Choroid plexus epithelial cell (primary cell): ENCODE results near the gene VWA2.

Experiments used
- DNase-seq: peaks from one replicate; pipeline ENCODE4 v3.0.0-alpha.2; 2010; ENCODE audit warnings: low read depth
- H3K4me3 ChIP-seq: 2 replicates; pipeline ENCODE4 v1.5.1; 2011; ENCODE audit warnings: low read depth, mild to moderate bottlenecking, control low read depth, low read length, moderate library complexity
- TF ChIP-seq, protein P1 (sequence below): conservative IDR thresholded peaks from 2 replicates; pipeline ENCODE4 v1.5.1; 2011; ENCODE audit warnings: low read depth, mild to moderate bottlenecking, control low read depth, inconsistent platforms, low read length, moderate library complexity

VWA2 gene

DNA sequence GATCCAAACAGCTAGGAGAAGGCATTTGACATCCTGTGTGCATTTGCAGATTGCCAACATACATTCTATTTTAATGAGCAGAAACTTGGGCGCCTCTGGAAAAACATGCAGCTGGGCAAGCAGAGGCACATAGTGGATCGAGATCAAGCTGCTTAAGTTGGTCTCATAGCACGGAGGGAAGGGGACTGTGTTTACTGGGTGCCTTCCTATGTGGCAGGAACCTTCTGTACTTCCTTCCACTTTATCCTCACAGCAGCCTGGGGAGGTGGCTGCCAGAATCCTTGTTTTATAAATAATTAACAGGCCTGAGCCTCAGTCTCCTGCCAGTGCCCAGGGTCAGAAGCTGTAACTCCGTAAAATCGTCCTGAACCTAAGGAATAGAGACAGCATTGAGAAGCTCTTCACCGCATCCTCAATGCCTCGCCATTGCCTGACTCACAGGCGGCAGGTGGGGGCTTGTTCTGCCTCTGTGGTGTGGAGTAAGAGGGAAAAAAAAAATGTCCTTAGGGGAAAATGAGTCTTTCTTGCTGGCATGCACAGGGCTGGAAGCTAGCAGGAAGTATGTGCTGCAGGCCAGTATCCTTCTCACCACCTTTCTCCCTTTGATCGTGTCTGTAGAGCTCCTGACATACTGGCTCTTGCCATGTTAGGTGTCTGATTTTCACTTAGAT, 6.2 kb downstream of the VWA2 start:
- TF ChIP-seq, protein P1, sequence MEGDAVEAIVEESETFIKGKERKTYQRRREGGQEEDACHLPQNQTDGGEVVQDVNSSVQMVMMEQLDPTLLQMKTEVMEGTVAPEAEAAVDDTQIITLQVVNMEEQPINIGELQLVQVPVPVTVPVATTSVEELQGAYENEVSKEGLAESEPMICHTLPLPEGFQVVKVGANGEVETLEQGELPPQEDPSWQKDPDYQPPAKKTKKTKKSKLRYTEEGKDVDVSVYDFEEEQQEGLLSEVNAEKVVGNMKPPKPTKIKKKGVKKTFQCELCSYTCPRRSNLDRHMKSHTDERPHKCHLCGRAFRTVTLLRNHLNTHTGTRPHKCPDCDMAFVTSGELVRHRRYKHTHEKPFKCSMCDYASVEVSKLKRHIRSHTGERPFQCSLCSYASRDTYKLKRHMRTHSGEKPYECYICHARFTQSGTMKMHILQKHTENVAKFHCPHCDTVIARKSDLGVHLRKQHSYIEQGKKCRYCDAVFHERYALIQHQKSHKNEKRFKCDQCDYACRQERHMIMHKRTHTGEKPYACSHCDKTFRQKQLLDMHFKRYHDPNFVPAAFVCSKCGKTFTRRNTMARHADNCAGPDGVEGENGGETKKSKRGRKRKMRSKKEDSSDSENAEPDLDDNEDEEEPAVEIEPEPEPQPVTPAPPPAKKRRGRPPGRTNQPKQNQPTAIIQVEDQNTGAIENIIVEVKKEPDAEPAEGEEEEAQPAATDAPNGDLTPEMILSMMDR: no peak

DNA sequence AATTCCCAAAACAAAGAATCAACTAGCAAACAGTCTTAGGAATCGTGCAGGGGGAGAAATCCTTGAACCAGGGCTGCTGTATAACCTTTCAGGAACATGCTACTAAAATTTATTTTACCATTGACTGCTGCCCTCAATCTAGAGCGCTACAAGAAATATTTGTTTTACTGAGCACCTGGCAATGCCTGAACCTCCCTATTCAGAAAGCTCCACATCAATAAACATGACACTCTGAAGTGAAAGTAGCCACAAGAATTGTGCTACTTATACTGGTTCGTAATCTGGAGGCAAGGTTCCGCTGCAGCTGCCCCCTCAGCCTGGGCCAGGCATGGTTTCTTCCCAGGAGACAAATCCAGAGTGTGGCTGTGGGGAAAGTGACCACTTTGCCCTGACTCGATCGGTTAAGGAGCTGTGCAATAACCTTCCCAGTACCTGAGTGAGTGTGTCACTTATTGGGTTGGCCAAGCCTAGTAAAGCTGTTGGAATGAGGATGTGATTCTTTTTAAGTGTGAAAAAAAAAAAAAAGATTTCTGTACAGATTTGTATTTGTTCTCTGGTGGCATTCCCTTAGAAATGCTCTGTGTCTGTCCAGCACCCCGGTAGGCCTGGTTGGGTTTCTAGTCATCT, 7.7 kb downstream of the VWA2 start:
- TF ChIP-seq, protein P1: no peak
- no peak for DNase-seq
- H3K4me3 ChIP-seq: no peak overlapping the region

More for the DNA sequence above, 6.2 kb downstream of the VWA2 start:
- H3K4me3 ChIP-seq: no peak overlapping the region
- no peak for DNase-seq

DNA sequence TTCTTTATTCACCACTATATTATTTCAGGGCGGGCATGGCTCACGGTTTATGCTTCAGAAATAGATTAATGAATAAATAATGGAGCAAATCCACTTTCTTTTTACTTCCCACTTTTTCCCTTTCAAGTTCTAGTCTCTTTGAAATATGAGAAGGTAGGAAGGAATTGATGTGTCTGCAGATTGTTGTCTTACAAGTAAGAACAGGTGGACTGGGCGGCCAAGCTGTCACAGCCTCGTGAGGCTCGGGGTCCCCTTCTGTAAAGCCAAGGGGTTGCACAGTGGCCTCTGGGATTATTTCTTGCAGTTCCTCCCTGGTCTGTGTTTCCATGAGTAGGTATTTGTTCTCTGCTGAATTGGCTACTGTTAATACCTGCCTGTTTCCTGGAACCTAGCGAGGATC, 11.2 kb downstream of the VWA2 start:
- H3K4me3 ChIP-seq: no peak overlapping the region
- TF ChIP-seq, protein P1: no peak
- no peak for DNase-seq

DNA sequence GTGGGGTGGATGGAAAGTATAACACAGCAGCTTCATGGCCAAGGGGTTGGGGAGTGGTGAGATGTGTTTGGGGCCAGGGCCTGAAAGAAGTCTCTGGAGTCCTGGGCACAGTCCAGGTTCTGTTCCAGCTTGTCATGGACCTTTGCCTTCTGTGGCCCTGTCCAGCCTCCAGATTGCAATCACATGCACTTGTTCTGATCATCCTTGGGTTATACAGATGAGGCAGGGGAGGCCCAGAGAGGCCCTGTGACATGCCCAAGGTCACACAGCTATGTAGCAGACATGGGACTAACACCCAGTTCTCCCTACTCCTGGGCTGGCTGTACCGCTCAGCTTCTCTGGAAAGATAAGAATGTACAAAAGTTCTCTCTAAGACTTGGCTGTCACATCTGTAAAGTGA, 11.7 kb downstream of the VWA2 start:
- no peak for DNase-seq
- TF ChIP-seq, protein P1: no peak
- H3K4me3 ChIP-seq: no peak overlapping the region

DNA sequence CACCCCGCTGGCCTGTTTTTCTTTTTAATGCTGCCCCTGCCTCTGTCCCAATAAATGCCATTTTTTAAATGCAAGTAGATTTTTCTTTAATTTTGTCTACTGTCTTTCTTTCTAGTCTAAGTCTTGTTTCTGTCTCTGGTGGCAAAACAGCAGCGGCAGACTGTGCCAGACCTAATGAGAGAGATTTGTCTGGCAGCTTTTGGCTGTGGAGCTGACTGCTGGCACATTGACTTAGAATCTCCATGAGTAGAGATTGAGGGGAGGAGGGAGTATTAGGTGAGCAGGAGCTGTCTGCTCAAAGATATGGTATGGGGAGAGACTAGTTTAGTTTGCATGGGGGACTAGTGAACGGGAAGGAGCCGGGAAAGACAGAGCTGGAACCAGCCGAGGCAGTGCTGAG, 13.0 kb downstream of the VWA2 start:
- no peak overlapping the region for H3K4me3 ChIP-seq
- TF ChIP-seq, protein P1: no peak
- DNase-seq: no peak

DNA sequence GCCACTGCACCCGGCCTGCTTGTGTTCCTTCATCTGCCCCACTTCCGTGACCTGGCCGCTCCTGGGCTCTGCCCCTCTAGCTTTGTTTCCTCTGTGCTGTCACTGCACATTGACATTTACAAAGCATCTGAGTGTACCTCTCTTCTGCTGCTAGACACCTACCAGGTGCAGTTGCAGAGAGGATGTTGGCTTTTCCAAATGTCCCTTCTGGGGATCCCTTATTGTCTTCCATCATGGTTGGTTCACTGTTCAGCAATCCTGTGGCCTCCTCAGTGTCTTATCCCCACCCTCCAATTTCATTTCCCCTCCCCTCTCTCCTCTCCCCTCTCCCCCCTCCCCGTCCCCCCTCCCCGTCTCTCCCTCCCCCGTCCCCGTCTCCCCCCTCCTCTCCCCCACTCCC, 13.8 kb downstream of the VWA2 start:
- DNase-seq: no peak
- H3K4me3 ChIP-seq: no peak overlapping the region
- TF ChIP-seq, protein P1: no peak

DNA sequence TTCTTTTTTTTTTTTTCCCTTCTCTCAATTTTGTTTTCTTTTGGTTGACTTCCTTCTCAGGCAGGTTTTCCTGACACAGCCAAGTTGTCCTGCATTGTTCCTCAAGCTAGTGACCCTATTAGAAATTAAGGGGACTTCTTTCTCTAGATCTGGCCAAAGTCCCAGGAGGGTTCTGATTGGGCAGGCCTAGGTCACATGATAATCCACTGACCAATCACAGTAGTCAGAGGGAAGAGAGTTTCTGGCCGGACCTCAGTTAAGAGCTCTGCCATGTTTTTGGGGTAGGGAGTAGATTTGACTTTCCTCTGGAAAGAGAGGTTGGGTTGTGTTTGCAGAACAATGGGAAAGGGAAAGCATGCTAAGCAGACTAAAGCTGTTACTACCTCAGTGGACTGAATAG, 16.2 kb downstream of the VWA2 start:
- no peak for DNase-seq
- TF ChIP-seq, protein P1: no peak
- no peak overlapping the region for H3K4me3 ChIP-seq
